Measurements from ENCODE around the gene RABL3. TPM values are rescaled to one million over a fixed set of nuclear protein-coding genes. Genes with fewer than 3 reads are reported as not detected.

The RABL3 gene
- total and polyA plus RNA-seq, 2 of the 13 experiments (the other 11 are each of a cell fraction or from before 2014, with no cell fraction given), result 4.8 to 31.9 TPM

DNA sequence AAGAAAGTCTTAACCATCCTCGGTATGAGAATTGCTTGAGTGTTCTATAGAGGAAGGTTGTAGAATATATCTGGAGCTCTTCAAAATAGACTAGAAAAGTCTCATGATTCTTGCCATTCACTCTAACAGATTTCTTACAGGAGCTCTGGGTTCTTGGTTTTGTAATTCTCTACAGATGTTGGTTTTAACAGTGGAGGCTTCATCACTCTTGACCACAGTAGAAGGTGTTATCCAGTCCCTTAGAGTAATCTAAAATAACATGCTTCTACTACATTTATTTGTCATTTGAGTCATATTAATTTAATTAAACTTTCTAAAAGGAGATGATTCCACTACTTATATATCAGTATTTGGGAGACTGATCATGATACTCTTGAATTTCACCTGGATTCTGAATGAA is 9.9 kb upstream of the RABL3 start:
- Histone ChIP-seq H3K4me2 (ENCODE audit: low read depth, low read length) (no peak overlapping the region), H3K36me3 (replicated peaks in 1 of 2; ENCODE audit: control insufficient read depth in 1 of 2, insufficient read depth in 2 of 2, low read length in 2 of 2) (peaks cover 0 to 22% of the 10 kb centered on the region in 2 experiments; a peak in 2 of 5 replicates), H3K9ac (ENCODE audit: insufficient read depth, low read depth, low read length) (no peak overlapping the region), H3K4me1 (ENCODE audit: insufficient read depth, low read length) (no peaks in the 10 kb centered on the region), H3K27me3 (ENCODE audit: control insufficient read depth in 1 of 2, insufficient read depth in 2 of 2, low read length in 2 of 2) (no peaks in the 10 kb centered on the region), H3K4me3 (replicated peaks in 1 of 3; ENCODE audit: insufficient read depth in 1 of 3, low read depth in 2 of 3, low read length in 3 of 3) (no peak overlapping the region), H3K79me2 (ENCODE audit: insufficient read depth, low read length) (peaks cover 3% of the 10 kb centered on the region), H3K27ac (ENCODE audit: extremely low read length, insufficient read depth, low read length) (no peak overlapping the region), H4K20me1 (ENCODE audit: insufficient read depth, low read length) (no peaks in the 10 kb centered on the region), H2AFZ (ENCODE audit: low read length) (no peak overlapping the region), H3K9me3 (ENCODE audit: low read length) (no peaks in the 10 kb centered on the region)
- FAIRE-seq (no peak), ATAC-seq (no peak), DNase-seq (ENCODE audit: low spot score) (no peak)
- ChIA-PET CTCF (ENCODE audit: low intra/inter-chr PET ratio, low total read pairs) (no interaction called here), POLR2A (no interaction called here)
- intact Hi-C loops (cut with micrococcal nuclease; ENCODE audit: unreplicated experiment) (no loop called here), in situ Hi-C loops (cut with HindIII; ENCODE audit: extremely low pct_ligation_motif_present, low pct_unique_long_range_greater_than_20kb) (no loop called here)
- 100% methylated on average over 1 of the region's 1 CpG for WGBS (ENCODE audit: low lambda C conversion rate)
- BruUV-seq (replicated peaks), result no TSS peak
- TF ChIP-seq ISL2 (CRISPR knock-in tag; IDR thresholded peaks at IDR 0.05) (no peak), THYN1 (CRISPR knock-in tag; IDR thresholded peaks at IDR 0.05; ENCODE audit: borderline replicate concordance, low read depth) (no peak), ZKSCAN8 (CRISPR knock-in tag; IDR thresholded peaks at IDR 0.05; ENCODE audit: borderline replicate concordance) (no peak), FOXJ3 (CRISPR knock-in tag; IDR thresholded peaks at IDR 0.05; ENCODE audit: borderline replicate concordance) (no peak), JARID2 (CRISPR knock-in tag; IDR thresholded peaks at IDR 0.05; ENCODE audit: insufficient replicate concordance) (no peak), RARG (CRISPR knock-in tag; IDR thresholded peaks at IDR 0.05; ENCODE audit: low read depth) (no peak), TGIF2 (CRISPR knock-in tag; IDR thresholded peaks at IDR 0.05) (no peak), ZNF430 (CRISPR knock-in tag; IDR thresholded peaks at IDR 0.05) (no peak), MAZ (IDR thresholded peaks at IDR 0.05; ENCODE audit: borderline replicate concordance, low read depth, low read length) (no peak), MAZ (CRISPR knock-in tag; IDR thresholded peaks at IDR 0.05; ENCODE audit: low read depth) (no peak), ZNF709 (CRISPR knock-in tag; IDR thresholded peaks at IDR 0.05) (no peak), MIXL1 (CRISPR knock-in tag; IDR thresholded peaks at IDR 0.05) (no peak), ZNF331 (CRISPR knock-in tag; IDR thresholded peaks at IDR 0.05) (no peak)
- TF ChIP-seq, protein P1, sequence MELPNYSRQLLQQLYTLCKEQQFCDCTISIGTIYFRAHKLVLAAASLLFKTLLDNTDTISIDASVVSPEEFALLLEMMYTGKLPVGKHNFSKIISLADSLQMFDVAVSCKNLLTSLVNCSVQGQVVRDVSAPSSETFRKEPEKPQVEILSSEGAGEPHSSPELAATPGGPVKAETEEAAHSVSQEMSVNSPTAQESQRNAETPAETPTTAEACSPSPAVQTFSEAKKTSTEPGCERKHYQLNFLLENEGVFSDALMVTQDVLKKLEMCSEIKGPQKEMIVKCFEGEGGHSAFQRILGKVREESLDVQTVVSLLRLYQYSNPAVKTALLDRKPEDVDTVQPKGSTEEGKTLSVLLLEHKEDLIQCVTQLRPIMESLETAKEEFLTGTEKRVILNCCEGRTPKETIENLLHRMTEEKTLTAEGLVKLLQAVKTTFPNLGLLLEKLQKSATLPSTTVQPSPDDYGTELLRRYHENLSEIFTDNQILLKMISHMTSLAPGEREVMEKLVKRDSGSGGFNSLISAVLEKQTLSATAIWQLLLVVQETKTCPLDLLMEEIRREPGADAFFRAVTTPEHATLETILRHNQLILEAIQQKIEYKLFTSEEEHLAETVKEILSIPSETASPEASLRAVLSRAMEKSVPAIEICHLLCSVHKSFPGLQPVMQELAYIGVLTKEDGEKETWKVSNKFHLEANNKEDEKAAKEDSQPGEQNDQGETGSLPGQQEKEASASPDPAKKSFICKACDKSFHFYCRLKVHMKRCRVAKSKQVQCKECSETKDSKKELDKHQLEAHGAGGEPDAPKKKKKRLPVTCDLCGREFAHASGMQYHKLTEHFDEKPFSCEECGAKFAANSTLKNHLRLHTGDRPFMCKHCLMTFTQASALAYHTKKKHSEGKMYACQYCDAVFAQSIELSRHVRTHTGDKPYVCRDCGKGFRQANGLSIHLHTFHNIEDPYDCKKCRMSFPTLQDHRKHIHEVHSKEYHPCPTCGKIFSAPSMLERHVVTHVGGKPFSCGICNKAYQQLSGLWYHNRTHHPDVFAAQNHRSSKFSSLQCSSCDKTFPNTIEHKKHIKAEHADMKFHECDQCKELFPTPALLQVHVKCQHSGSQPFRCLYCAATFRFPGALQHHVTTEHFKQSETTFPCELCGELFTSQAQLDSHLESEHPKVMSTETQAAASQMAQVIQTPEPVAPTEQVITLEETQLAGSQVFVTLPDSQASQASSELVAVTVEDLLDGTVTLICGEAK (IDR thresholded peaks at IDR 0.05), result no peak
- TF ChIP-seq, protein P1 (CRISPR knock-in tag; IDR thresholded peaks at IDR 0.05), result no peak
- TF ChIP-seq, protein P2, sequence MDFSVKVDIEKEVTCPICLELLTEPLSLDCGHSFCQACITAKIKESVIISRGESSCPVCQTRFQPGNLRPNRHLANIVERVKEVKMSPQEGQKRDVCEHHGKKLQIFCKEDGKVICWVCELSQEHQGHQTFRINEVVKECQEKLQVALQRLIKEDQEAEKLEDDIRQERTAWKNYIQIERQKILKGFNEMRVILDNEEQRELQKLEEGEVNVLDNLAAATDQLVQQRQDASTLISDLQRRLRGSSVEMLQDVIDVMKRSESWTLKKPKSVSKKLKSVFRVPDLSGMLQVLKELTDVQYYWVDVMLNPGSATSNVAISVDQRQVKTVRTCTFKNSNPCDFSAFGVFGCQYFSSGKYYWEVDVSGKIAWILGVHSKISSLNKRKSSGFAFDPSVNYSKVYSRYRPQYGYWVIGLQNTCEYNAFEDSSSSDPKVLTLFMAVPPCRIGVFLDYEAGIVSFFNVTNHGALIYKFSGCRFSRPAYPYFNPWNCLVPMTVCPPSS (IDR thresholded peaks at IDR 0.05), result no peak

All from HepG2 (cell line).